ENCODE data around the gene SEH1L. TPM values are rescaled to one million over a fixed set of nuclear protein-coding genes. Genes with fewer than 3 reads are reported as not detected.
"Not testable (repeated sequence)": the region's sequence is repeated elsewhere in the genome, so short reads cannot be mapped to it uniquely, and the experiment has no call there.

Gene SEH1L
- total RNA-seq, 2 donors from 2014 or later = 67.2 to 102 TPM

DNA sequence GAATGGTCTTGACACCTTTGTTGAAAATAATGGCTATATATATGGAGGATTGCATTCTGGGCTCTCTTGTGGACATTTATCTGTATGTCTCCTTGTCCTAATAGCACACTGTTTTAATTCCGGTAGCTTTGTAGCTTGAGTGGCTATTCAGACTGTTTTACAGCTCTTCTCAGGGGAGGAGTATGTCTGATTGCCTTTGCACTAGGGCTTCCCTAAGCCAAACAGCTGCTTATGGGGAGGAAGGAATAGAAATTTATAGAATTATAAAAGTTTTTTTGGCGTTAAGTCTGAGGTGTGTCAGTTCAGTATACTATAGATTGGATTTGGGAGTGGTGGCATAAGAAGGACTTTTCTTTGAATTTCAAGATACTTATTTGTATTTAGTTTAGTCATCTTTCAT lies 12.6 kb downstream of the SEH1L start:
- H3K36me3 Mint-ChIP-seq = peaks cover 7% of the 10 kb centered on the region

DNA sequence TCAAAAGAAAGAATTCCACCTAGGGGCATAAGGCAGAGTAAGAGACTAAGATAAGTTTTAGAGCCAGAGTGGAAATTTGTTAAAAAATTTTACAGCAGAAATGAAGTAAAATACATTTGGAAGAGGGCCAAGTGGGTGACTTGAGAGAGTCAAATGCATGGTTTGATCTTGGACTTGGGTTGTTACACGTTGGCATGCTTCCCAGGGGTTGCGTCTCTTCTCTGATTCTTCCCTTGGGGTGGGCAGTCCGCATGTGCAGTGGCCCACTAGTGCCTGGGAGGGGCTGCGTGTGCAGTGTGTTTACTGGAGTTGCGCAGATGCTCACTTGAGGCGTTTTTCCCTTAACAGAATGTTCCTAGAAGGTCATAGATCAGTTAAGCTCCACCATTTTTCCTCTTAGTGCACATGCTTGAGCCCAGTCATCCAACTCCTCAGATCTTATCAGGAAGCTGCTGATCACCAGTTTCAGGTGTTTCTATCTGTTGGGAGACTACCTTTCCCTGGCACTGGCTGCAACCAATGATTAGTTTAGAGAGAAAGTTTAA lies 13.1 kb downstream of the SEH1L start:
- DNase-seq (ENCODE audit: low spot score) = no peak
- no peak overlapping the region for H3K4me3 Mint-ChIP-seq
- ATAC-seq = no peak
- no peaks in the 10 kb centered on the region for H3K27me3 Mint-ChIP-seq
- H3K27ac Mint-ChIP-seq = no peak overlapping the region
- H3K9me3 Mint-ChIP-seq = no peaks in the 10 kb centered on the region
- H3K36me3 Mint-ChIP-seq = peaks cover 12% of the 10 kb centered on the region
- H3K4me1 Mint-ChIP-seq (ENCODE audit: low read depth in 2 of 2) = peaks cover 0 to 4% of the 10 kb centered on the region in 2 donors

More for the DNA sequence above, 12.6 kb downstream of the SEH1L start:
- ATAC-seq = no peak
- no peak overlapping the region for H3K27ac Mint-ChIP-seq
- peaks cover 0 to 4% of the 10 kb centered on the region in 2 donors for H3K4me1 Mint-ChIP-seq (ENCODE audit: low read depth in 2 of 2)
- H3K27me3 Mint-ChIP-seq = no peaks in the 10 kb centered on the region
- no peaks in the 10 kb centered on the region for H3K9me3 Mint-ChIP-seq
- H3K4me3 Mint-ChIP-seq = no peak overlapping the region
- no peak for DNase-seq (ENCODE audit: low spot score)

DNA sequence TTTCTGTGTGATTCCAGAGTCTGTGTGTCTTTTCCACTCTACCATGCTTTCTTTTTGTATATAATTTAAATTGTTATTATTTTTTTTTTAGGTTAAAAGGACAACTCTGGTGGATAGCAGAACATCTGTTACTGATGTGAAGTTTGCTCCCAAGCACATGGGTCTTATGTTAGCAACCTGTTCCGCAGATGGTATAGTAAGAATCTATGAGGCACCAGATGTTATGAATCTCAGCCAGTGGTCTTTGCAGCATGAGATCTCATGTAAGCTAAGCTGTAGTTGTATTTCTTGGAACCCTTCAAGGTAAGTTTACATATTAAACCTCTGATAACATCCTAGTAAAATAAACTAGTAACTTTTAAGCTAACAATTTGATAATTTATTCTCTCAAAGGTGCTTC lies 15.3 kb downstream of the SEH1L start:
- Mint-ChIP-seq H3K9me3 (no peaks in the 10 kb centered on the region), H3K36me3 (peaks cover 14% of the 10 kb centered on the region), H3K27ac (no peak overlapping the region)

DNA sequence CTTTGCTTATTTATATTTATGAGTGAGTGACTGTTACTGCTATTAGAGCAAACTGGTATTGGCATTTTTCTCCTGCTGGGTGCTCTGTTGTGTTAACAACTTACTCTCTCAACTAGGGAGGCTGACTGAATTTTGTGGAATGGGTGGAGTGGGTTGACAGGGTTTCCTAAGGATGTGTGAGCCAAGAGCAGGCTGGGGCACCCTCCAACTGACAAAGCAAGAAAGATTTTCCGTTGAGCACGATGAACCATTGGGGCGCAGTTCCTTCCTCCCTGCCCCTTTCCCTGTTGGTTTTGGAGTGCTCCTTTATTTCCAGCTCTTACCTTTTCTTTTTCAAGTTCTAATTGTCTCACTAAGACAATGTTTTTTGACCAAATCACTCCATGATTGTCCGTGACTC lies 20.3 kb downstream of the SEH1L start:
- Mint-ChIP-seq H3K36me3 (peaks cover 30% of the 10 kb centered on the region), H3K27ac (no peak overlapping the region), H3K27me3 (no peaks in the 10 kb centered on the region), H3K9me3 (no peaks in the 10 kb centered on the region), H3K4me1 (ENCODE audit: low read depth in 2 of 2) (peaks cover 6 to 10% of the 10 kb centered on the region in 2 donors), H3K4me3 (no peak overlapping the region)
- DNase-seq (ENCODE audit: low spot score) = no peak
- ATAC-seq = no peak

More for the DNA sequence above, 15.3 kb downstream of the SEH1L start:
- peaks cover 2 to 3% of the 10 kb centered on the region in 2 donors for H3K4me1 Mint-ChIP-seq (ENCODE audit: low read depth in 2 of 2)
- no peak overlapping the region for H3K4me3 Mint-ChIP-seq
- no peak for DNase-seq (ENCODE audit: low spot score)
- no peak for ATAC-seq
- H3K27me3 Mint-ChIP-seq = no peaks in the 10 kb centered on the region

DNA sequence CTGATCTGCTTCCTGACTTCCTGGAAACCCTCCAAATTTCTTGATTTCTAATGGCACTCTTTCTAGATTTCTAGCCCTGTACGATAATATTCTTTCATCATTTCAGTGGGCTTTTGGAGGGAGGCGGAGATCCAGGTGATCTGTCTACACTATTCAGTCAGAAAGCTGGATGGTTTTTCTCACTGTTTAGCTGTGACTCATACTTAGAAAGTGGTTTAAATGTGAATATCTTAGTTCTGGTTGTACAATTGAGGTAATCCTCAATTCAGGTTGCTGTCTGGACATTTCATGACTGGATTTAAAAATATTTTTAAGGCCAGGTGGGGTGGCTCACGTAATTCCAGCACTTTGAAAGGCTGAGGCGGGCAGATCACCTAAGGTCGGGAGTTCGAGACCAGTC lies 20.8 kb downstream of the SEH1L start:
- Mint-ChIP-seq H3K27ac (no peak overlapping the region), H3K9me3 (no peaks in the 10 kb centered on the region), H3K36me3 (peaks cover 31% of the 10 kb centered on the region), H3K4me1 (ENCODE audit: low read depth in 2 of 2) (peaks cover 6 to 10% of the 10 kb centered on the region in 2 donors), H3K27me3 (no peaks in the 10 kb centered on the region), H3K4me3 (no peak overlapping the region)
- ATAC-seq (peak in 1 of 2 donors; percentile 68), DNase-seq (ENCODE audit: low spot score) (no peak)

DNA sequence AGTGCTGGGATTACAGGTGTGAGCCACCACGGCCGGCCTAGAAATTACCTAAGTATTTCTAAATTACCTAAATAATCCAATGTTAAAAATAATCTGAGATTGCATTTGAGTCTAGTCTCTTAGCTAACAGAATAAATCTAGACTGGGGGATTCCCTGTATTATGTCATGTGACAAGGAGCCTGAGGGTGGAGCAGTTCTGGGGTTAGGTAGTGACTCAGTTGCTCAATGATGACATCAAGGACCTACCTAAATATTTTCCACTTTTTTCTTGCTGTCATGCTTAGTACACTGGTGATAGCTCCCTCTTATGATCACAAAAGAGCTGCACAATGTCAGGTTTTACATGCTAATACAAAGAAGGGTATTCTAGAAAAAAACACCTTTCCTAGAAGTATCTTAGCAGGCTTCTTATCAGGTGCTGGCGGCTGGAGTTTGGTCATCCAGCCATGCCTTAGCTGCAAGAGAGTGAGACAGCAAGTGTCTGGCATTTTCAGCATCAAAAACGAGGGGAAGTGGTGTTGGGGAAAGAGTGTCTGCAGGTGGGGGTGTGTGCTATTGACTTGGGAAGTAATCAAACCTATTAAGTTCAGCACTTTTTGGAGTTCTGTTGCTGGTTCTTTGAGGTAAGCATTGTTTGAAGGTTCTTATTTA lies 25.9 kb downstream of the SEH1L start:
- peaks cover 0 to 2% of the 10 kb centered on the region in 2 donors for H3K4me1 Mint-ChIP-seq (ENCODE audit: low read depth in 2 of 2)
- no peak overlapping the region for H3K4me3 Mint-ChIP-seq
- H3K9me3 Mint-ChIP-seq = no peaks in the 10 kb centered on the region
- ATAC-seq = no peak
- peaks cover 20% of the 10 kb centered on the region for H3K36me3 Mint-ChIP-seq
- H3K27ac Mint-ChIP-seq = no peak overlapping the region
- H3K27me3 Mint-ChIP-seq = no peaks in the 10 kb centered on the region
- DNase-seq (ENCODE audit: low spot score) = no peak

DNA sequence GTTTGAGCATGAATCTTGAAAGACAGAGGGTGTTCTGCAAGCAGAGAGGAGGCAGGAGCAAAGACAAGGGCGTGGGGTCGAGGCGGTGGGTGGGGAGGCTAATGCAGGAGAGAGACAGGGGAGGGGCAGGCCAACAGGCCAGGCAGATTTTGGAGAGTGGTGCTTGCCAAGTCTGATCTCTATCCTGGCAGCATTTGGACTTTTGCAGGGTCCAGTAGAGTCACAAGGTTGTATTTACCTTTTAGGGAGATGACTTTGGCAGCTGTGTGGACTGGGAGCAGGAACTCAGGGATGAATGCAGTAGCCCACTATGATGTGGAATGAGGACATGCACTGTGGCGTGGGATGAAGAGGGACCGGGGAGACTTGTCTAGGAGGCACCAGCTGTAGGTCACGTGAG lies 27.7 kb downstream of the SEH1L start:
- Mint-ChIP-seq H3K27ac (no peak overlapping the region), H3K4me1 (ENCODE audit: low read depth in 2 of 2) (no peaks in the 10 kb centered on the region), H3K4me3 (no peak overlapping the region), H3K36me3 (peaks cover 21% of the 10 kb centered on the region), H3K9me3 (no peaks in the 10 kb centered on the region), H3K27me3 (no peaks in the 10 kb centered on the region)
- no peak for DNase-seq (ENCODE audit: low spot score)
- peak in 1 of 2 donors; percentile 33 for ATAC-seq

DNA sequence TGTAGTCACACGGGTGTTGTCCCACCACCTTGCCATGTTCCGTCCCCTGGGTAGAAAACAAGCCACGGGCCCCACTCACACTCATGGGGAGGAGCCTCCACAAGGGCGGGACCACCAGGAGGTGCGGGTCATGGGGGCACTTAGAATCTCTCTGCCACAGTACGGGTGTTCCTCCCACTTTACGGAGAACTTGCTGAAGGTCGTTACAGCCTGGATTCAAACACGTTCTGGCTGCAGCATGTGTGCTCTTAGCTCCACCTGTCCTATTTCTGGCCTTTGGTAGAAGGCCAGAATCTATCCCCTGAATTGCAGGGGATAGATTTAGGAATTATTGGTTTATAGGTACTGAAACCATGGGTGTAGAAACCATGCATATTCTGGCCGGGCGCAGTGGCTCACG lies 28.5 kb downstream of the SEH1L start:
- Mint-ChIP-seq H3K27me3 (no peaks in the 10 kb centered on the region), H3K4me3 (no peak overlapping the region), H3K9me3 (no peaks in the 10 kb centered on the region), H3K4me1 (ENCODE audit: low read depth in 2 of 2) (no peaks in the 10 kb centered on the region), H3K36me3 (peaks cover 21% of the 10 kb centered on the region), H3K27ac (no peak overlapping the region)
- ATAC-seq = no peak
- DNase-seq (ENCODE audit: low spot score) = no peak

DNA sequence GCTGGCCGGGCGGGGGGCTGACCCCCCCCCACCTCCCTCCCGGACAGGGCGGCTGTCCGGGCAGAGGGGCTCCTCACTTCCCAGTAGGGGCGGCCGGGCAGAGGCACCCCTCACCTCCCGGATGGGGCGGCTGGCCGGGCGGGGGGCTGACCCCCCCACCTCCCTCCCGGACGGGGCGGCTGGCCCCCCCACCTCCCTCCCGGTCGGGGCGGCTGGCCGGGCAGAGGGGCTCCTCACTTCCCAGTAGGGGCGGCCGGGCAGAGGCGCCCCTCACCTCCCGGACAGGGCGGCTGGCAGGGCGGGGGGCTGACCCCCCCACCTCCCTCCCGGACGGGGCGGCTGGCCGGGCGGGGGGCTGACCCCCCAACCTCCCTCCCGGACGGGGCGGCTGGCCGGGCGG lies 32.3 kb downstream of the SEH1L start:
- not testable (repeated sequence) for H3K4me1 Mint-ChIP-seq (ENCODE audit: low read depth in 2 of 2); H3K27me3 Mint-ChIP-seq; H3K9me3 Mint-ChIP-seq; DNase-seq (ENCODE audit: low spot score); ATAC-seq; H3K27ac Mint-ChIP-seq; H3K4me3 Mint-ChIP-seq
- peaks cover 16% of the 10 kb centered on the region for H3K36me3 Mint-ChIP-seq

DNA sequence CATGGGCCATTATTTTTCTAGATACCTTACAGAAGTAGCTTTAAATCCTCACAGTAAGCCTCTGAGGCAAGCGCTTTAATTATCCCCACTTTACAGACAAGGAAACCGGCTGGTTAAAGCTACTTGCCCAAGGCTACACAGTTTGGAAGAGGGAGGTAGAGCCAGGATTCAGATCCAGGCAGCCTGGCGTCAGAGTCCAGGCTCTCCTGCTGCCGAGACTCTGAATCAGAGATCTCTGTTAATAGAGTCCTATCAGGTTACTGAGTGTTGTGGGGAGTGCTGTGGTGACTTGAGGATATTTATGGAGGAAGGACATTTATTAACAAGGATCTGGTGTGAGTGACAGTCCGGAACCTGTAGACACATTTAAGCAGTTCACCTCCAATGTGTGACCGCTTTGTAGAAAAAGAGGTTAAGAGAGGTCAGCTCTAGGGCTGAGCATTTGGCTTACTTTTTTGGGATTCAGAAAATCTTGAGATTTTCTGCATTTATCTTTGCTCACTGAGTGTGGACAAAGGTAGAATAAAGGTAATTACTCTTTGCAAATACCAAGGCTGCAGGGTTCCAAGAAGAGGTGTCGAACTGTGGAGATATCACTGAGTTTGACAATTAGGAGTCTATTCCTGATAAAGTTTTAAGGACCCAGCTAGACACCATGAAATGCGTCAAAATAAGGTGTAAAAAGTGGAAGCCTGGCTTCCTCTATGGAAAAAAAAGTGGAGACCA lies 41.7 kb downstream of the SEH1L start:
- Mint-ChIP-seq H3K4me3 (peak overlapping the region; percentile 93), H3K36me3 (peaks cover 12% of the 10 kb centered on the region), H3K4me1 (ENCODE audit: low read depth in 2 of 2) (peaks cover 15 to 32% of the 10 kb centered on the region in 2 donors), H3K27ac (peak overlapping the region; percentile 86 to 95), H3K9me3 (no peaks in the 10 kb centered on the region), H3K27me3 (no peaks in the 10 kb centered on the region)
- DNase-seq (ENCODE audit: low spot score) (no peak), ATAC-seq (no peak)

DNA sequence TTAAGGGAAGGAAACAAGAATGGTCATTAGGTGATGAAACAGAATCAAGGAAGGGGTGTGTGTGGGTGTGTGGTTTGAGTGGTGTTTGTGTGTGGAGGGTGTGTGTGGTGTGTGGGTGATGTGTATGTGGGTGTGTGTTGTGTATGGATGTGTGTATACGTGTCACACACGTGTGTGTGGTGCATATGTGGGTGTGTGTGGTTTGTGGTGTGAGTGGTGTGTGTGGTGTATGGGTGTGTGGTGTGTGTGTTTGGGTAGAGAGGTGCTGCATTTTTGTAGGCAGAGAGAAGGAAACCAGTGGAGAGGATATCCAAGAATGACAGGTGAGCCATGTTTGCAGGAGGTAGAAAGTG lies 42.3 kb downstream of the SEH1L start:
- Mint-ChIP-seq H3K27me3 (no peaks in the 10 kb centered on the region), H3K36me3 (peaks cover 12% of the 10 kb centered on the region), H3K4me1 (ENCODE audit: low read depth in 2 of 2) (peaks cover 15 to 32% of the 10 kb centered on the region in 2 donors), H3K4me3 (peak overlapping the region; percentile 93), H3K9me3 (no peaks in the 10 kb centered on the region), H3K27ac (peak overlapping the region; percentile 86 to 95)
- peak in 1 of 2 donors; percentile 60 for ATAC-seq
- DNase-seq (ENCODE audit: low spot score) = peak; percentile 77

DNA sequence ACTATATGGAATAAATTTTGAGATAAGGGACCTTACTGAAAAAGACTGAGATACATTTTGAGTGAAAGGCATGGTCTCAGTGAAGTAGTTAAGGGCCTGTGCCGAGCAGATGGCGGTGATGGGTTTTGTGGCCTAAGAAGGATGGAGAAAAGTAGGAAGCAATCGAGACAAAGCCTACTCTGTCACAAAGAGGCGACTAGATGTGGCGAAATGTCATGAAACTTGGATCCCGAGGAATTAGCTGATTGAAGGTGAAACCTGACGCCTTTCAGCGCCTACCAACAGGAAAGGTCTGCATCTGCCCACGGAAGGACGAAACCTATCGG lies 42.8 kb downstream of the SEH1L start:
- DNase-seq (ENCODE audit: low spot score) (no peak), ATAC-seq (no peak)
- Mint-ChIP-seq H3K4me3 (peak overlapping the region; percentile 93), H3K27ac (peak overlapping the region; percentile 86 to 95), H3K4me1 (ENCODE audit: low read depth in 2 of 2) (peaks cover 15 to 32% of the 10 kb centered on the region in 2 donors), H3K27me3 (no peaks in the 10 kb centered on the region), H3K9me3 (no peaks in the 10 kb centered on the region), H3K36me3 (peaks cover 12% of the 10 kb centered on the region)

DNA sequence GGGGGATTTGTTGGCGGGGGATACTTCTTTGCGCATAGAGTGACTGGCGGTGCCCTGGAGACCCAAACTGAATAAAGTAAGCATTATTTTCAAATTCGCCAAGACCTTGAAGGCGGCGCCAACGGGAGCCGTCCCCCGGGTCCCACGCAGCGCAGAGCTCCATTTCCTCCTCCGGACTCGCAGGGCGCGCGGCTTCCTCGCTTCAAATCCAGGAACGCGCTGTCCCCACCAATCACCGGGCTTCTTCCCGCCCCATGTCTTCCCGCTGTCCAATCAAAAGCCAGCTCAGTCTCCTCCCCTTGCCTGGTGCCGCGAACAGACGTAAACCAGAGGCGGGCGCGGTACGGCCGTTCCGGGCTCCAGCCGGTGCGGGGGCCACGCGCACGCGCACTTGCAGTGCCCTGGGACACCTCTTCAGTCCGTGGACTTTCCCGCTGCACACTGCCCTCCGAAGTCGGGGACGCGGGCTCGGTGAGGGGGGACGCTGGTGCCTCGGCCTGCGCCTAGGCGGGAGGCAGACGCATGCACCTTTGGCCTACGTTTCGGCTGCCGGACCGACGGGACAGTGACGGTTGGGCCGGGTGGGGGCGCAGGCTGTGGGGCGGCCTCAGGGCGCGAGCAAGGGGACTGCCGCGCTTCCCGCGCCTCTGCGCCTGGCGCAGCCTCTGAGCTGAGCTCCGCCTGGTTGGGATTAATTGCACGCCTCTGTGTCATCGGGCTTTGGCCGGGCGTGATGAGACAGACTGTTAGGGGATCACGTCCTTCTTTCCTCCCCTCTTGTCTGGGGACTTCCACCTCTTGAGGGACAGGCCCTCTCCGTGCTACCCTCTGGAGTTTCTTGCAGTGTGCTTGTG lies 43.4 kb downstream of the SEH1L start, which contains the start of gene CEP192:
Gene CEP192, plus strand, starts transcription at position 396 of the 854 bp plus-strand sequence. CDS start 8,063 bp downstream, outside the sequence.
- Mint-ChIP-seq H3K36me3 (peaks cover 12% of the 10 kb centered on the region), H3K9me3 (no peaks in the 10 kb centered on the region), H3K4me3 (peak within 1 kb of the TSS; percentile 93), H3K27me3 (no peaks in the 10 kb centered on the region), H3K27ac (peak within 1 kb of the TSS; percentile 86 to 95), H3K4me1 (ENCODE audit: low read depth in 2 of 2) (peaks cover 15 to 32% of the 10 kb centered on the region in 2 donors)
- peak; percentile 98 for DNase-seq (ENCODE audit: low spot score)
- peak; percentile 94 to 98 for ATAC-seq
